Right hindlimb (tissue), 1 donor: ENCODE data around the gene JMJD8.

Source experiments
- DNase-seq: peaks from one replicate; pipeline ENCODE4 v3.0.0-alpha.2; 2018

The JMJD8 gene, protein sequence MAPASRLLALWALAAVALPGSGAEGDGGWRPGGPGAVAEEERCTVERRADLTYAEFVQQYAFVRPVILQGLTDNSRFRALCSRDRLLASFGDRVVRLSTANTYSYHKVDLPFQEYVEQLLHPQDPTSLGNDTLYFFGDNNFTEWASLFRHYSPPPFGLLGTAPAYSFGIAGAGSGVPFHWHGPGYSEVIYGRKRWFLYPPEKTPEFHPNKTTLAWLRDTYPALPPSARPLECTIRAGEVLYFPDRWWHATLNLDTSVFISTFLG

DNA sequence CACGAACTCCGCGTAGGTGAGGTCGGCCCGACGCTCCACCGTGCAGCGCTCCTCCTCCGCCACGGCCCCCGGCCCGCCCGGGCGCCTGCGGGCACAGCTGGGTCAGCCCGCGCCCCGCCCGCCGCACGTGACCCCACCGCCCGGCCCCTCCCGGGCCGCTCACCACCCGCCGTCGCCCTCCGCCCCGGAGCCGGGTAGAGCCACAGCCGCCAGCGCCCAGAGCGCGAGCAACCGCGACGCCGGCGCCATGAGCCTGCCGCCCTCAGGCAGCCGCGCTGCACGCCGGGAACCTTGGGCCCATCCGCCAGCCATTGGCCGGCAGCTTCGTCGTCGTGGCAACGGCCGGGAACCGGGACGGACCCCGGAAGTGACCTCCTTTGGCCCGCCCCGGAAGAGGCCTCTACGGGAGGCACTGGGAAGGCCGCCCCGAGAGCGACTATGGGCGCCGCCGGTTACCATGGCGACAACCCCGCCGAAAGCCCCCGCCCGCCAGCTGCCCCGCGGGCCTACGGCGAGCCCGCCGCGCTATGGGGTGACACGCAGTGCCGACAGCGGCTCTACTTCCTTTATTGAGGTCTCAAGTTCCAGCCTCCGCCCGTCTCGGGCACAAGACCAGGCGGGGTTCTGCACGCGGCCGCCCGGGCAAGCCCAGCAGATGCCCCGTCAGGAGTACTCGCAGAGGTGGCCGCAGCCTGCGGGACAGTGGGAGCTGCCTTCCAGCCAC lies at the start of gene JMJD8:
Gene JMJD8, minus strand, starts transcription at position 264 of the 724 bp plus-strand sequence. Its CDS starts 15 bp downstream, at position 249.
- DNase-seq: peak; percentile 98

DNA sequence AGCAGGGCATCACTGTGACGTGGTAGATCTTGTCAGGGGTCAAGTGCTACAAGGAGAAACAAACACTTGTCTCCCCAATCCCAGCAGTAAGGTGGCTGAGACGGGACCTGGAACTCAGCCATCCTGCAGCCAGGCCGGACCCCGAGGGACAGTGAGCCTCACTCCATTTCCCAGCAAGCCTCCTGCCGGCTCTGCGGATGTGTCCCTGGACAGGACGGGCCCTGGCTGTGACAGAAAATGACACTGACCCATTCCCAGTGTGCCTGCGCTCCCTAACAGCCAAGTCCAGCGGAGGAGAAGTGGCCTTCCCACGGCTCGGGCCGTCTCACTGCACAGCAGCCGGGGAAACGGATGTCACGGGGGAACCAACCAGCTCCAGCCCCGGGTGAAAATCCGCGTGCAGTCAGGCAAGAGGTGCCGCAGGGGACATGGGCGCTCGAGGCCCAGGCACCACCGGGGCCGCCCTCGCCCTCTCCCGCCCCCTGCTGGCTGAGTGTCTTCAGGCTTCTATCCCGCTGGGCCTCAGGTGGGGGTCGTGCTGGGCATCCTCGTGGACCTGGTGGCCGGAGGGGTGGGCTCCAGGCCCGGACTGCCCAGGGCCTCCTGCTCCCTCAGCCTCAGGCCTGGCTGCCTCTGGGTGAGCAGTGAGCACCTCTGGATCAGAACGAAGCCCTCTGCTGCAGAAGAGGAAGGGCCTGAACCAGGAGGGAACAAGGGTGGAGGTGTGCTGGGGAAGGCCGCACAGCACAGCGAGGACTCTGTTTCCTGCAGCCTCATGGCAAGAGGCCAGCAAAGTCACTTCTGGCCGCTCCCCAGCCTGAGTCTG lies 49.5 kb upstream of the JMJD8 start:
- DNase-seq: no peak

DNA sequence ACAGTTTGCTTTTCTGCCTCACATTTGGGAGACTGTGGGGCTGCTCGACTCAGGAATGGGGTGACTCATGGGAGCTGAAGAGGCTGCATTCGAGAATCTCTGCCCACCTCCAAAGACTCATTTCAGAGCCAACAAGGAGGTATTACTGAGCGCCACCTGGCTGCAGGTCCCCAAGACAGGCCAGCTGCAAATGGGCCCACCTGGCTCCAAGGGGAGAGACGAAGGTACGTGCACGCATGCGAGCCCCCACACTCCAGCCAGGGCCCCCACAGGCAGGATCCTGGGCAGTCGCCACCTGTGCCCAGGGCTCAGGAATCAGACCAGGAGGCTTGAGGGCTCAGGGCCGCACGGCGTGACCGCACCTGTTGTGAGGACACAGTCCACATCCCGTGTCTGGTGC lies 48.8 kb upstream of the JMJD8 start:
- no peak for DNase-seq

DNA sequence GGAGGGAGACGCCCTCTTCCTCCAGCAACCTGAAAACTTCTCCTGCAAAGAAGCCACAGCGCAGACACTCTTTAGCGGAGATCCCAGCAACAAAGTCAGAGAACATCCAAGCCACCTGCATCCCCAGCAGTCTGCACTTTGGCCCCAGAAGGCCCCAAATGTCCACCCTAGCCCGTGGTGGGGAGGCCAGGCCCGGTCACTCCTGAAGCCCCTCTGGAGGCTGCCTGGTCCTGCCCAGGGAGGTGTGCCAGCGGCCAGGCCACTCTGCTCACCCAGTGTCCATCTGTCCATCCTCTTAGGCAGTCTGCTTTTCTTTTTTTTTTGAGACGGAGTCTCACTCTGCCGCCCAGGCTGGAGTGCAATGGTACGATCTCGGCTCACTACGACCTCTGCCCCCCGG lies 48.2 kb upstream of the JMJD8 start:
- DNase-seq: no peak

DNA sequence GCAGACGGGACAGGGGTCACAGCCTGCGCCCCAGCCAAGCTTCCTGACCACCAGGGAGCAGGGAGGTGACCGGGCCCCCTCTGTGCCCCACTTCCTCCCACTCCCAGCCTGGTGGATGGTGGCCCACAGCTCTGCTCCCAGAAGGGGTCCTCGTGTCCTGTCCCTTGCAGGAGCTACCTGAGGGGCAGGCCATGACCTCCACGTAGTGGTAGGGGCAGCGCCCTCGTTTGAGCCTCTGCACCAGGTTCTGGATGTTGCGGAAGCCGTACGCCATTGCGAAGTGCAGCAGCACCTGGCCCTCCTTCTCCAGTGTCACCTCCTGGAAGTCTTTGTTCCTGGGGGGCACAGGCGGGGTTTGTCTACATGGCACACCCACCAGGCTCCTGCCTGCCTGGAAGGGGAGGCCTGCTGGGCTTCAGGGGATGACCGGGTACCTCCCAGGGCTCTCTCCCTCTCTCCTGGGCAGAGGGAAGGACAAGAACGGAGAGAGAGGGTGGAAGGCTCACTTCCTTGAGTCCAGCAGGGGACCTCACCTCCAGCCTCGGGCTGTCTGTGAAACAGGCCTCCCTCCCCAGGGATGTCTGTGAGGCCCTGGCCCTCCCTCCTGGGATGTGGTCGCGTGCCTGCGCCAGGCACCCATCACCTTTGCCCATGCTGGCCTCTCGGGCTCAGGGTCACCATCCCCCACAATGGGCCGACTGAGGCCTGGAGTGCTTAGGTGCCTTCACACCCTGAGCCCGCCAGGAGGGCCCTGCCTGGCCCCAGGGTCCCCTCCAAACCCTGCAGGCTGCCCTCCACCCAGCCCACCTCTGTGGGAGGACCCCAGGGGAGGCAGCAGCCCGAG lies 46.8 kb upstream of the JMJD8 start:
- no peak for DNase-seq

DNA sequence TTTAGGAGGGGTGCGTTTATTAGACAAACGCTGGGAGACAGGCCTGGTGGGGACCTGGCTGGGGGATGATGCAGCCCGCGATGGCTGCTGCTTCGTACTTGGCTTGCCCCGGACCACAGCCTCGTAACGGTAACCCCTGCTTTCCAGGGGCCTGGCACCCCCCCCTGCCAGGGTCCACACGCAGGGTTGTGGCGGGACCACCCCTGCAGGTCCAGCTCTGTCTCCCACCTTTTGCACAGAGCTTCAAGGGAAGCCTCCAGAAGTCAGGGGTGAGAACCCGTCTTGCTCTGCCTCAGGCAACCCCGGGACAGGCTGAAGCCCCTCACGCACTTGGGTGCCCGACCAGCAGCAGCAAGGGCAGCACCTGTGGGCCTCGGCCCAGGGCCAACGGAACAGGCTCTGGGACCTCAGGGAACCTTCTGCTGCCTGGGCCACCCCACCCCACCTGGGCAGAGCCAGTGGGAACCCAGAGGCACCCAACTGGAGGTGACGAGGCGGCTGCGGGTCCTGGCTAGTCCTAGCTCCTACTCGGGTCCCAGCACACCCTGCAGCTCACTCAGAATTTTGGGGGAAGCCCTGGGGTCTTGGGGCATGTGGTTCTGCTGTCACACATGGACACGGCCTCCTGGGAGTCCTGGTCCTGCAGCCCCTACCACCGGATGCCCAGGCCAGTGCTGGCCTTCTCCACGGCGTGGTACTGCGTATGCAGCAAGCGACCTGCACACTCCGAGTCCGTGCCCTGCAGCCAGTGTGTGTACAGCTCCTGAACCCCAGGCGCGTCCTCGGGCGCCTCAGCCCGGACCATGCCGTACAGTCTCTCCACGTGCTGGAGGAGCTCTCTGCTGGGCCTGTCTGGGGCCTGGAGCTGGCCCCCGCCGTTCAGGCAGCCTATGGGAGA lies 45.9 kb upstream of the JMJD8 start:
- no peak for DNase-seq

DNA sequence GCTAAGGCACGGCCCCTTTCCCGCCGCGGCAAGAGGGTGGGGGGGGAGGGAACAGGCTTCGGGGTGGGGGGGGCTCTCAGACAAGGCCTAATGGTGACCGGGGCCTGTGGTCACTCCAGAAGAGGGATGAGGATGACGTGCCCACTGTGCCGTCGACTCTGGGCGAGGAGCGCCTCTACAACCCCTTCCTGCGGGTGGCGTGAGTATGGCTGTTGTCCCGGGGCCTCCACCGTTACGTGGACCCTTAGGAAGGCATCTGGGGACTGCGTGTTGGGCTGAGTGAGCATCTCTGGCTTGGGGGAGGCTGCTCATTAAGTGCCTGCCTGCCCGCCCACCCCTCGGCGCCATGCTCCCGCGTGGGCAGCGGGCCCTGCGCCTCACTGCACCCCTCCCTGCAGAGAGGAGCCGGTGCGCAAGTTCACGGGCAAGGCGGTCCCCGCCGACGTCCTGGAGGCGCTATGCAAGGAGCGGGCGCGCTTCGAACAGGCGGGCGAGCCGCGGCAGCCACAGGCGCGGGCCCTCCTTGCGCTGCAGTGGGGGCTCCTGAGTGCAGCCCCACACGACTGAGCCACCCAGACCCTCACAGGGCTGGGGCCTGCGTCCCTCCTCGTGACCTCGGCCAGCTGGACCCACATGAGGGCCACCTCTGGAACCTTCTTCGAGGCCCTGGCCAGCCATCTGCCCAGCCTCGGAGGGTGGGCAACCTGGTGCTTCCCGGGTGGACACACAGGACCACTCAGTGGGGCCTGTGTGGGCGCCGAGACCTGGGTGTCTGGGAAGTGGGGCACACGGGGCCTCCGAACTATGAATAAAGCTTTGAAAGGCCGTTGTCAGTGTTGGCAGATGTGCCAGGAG lies 45.0 kb upstream of the JMJD8 start:
- DNase-seq: no peak

DNA sequence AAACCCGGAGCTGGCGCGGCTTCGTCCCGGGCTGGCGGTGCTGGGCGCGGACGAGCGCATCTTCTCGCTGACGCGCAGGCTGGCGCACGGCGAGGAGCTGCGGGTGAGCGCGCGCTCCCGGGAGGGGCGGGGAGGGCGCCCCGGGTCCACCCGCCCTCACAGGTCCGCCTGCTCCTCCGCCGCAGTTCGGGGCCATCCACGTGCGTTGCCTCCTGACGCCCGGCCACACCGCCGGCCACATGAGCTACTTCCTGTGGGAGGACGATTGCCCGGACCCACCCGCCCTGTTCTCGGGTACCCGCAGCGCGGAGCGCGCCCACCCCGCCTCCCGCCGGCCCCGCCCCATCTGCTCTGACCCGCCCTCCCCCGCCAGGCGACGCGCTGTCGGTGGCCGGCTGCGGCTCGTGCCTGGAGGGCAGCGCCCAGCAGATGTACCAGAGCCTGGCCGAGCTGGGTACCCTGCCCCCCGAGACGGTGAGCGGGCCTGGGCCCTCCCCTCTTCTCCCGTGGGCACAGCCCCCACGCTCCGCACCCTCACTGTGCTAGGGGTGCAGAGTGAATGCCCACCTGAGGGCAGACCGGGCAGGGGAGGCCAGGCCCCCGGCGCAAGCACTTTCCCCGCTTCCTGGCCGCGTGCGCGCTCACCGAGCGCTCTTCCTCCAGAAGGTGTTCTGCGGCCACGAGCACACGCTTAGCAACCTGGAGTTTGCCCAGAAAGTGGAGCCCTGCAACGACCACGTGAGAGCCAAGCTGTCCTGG lies 44.2 kb upstream of the JMJD8 start:
- DNase-seq: peak; percentile 72

DNA sequence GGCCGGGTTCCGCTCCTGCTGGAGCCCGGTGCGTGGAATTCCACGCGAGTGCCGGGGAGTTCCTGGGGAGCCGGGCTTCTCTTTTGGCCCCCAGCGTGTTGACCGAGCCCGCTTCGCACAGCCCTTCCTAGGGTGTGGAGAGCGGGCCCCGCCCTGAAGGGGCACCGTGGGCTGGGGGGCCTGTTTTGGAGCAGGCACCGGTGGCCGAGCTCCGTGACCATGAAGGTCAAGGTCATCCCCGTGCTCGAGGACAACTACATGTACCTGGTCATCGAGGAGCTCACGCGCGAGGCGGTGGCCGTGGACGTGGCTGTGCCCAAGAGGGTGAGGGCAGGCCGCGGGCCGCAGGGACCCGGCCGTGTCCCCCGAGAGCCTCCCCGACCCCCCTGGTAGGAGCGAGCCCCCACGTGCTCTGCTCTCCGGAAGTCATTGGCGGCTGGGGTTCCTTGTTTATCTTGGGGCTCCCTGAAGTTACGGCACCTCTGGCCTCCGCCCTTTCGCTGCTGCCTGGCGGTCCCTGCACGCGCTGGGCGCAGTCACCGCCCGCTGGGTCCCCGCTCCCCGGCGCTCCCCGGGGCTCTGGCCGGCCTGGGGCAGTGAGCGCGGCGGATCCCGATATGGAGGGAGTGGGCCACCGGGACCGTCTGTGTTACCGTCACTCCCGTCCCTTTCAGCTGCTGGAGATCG lies 43.3 kb upstream of the JMJD8 start:
- no peak for DNase-seq

DNA sequence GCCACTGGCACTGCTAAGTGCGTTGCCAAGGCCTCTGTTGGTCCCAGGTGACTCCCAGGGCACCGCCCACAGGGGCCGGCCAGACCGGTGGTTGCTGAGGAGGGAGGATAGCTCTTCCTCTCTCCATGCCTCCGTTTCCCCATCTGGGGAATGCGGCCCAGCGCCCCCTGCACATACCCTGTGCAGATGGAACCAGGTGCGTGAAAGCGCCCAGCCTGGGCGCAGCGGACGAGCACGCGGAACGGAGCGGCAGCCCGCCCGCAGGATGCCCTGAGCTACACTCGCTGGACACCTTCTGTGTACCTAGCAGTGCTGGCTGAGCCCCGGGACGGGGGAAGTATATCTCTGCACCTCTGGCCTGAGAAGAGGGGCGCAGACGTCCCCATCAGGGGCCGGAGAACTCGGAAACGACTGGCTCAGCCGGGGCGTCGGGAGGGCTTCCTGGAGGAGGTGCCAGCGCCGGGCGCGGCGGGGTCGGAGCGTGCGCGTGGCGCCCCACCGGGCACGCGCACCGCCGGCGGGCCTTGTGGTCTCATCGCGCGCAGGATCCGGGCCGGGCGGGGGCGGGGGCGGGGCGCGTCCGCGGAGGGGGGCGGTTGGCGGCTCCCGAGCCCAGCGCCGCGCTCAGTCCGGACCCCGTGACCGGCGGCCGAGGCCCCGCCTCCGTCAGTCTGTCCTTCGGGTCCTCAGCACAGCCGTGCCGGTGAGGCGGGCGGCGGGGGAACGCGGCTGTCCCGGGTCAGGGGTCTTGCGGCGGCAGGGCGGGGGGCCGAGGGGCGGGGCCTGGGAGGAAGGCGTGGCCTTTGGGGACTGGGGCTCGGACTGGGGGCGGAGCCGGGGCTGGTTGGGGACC lies 42.5 kb upstream of the JMJD8 start, which contains the start of the genes CCDC78 and HAGHL:
Gene CCDC78, minus strand, starts transcription at position 6 of the 853 bp plus-strand sequence. CDS start 76 bp downstream, outside the sequence.
Gene HAGHL, plus strand, starts transcription at position 669 of the 853 bp plus-strand sequence. CDS start 404 bp downstream, outside the sequence.
- peak; percentile 63 for DNase-seq

DNA sequence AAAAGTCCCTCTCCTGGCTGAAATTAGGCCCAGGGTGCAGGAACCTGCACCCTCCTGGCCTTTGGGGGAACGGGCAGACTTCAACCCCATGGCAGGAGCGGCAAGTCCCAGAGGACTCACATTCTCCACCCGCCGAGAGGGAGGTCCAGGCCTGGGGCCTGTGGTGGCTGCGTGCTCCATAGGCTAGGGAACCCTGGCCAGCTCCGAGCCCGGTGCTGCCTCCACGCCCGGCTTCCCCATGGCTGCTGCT lies 42.0 kb upstream of the JMJD8 start:
- DNase-seq: no peak

DNA sequence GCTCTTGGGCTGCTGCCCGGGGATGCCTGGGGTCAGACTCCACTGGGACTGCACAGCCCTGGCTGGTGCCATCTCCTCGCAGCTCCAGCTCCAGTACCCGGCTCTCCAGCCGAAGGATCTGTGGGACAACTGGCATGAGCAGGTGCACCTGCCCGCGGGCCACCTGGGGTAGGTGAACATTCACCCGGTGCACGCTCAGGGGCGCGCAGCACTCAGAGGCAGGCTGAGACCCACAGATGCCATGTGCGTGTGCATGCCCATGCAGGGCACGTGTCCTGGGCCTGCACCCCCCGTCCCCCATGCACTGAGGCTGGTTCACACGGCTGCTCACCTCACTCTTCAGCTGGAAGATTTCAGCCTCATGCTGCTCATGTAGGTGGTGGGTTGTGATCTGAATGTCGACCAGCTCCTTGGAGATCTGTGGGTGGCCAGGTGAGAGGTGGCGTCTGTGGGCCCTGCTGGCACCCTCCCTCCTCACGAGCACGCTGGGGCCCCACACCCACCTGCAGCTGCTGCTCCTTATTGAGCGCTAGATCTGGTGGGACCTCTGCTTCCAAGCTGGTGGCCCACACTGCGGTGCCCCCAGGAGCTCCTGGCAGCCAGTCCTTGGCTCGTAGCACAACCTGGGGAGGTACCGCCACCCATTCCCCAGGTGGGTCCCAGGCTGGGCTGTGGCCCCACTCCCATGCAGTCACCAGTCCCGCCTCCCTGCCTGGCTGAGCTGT lies 41.5 kb upstream of the JMJD8 start:
- DNase-seq: no peak

DNA sequence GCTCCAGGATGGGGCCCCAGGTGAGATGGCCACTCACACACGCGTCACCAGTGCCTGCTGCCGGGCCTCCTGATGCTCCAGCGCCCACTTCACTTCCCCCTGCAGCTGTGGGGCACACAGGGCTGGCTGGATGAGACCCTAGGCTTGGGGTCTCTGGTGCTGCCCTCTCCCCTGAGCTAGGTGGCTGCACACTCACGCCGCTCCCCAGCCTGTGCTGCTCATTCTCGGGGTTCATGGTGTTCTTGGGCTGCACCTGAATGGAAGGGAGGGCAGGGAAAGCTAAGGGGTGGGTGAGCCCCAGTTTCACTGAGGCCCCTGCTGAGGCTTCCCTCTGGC lies 40.9 kb upstream of the JMJD8 start:
- no peak for DNase-seq

DNA sequence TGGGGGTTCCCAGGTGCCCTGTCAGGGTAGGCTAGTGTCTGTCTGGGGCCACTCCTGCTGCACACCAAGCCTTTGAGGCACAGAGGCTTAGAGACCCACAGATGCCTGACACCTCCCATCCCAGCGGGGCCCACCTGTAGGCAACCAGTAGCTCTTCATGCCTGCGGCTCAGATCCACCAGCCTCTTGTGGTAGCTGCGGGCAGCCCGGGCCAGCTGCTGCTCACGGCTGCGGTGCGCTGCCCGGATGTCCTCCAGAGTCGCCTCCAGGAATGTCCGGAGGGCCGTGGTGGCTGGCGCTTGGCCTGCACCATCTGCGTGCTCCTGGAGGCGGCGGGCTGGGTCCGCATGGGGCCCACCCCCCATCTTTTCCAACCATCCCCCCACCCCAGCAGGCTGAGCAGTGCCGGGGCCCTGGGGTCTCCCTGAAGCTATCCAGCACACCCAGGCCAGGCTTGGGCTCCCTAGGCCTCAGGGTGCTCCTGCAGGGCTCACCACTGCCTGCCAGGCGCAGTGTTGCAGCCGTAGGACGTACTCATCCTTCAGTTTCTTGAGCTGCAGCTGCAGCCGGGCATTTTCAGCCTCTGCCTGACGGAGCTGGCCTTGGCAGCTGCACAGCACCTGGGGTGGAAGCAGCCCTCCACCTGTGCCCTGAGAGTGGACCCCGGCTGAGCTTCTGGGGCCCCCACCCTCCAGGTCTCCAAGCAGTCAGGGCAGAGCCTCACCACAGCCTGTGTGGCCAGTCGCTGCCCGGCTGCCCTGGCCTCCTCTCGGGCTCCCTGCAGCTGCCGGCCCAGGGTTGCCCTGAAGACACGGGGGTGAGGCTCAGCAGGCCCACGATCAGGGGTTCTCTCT lies 40.3 kb upstream of the JMJD8 start:
- DNase-seq: no peak

DNA sequence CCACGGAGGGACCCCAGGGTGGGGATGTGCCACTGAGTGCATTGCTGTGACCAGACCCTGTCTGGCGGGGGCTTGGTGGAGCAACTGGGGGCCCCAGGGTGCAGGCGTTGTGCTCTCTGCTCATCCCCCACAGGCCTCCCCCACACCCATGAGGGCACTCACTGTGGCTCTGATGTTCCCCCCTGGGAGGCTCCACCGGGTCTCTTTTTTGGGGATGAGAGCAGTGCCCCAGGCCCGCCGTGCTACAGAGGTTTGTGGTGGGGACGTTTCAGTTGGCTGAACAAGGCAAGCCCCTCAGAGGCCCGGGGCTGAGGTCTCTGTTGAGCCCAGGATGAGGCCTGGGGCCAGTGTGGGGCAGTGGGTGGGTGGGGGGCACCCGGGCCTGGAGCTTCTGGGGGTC lies 39.6 kb upstream of the JMJD8 start:
- no peak for DNase-seq

DNA sequence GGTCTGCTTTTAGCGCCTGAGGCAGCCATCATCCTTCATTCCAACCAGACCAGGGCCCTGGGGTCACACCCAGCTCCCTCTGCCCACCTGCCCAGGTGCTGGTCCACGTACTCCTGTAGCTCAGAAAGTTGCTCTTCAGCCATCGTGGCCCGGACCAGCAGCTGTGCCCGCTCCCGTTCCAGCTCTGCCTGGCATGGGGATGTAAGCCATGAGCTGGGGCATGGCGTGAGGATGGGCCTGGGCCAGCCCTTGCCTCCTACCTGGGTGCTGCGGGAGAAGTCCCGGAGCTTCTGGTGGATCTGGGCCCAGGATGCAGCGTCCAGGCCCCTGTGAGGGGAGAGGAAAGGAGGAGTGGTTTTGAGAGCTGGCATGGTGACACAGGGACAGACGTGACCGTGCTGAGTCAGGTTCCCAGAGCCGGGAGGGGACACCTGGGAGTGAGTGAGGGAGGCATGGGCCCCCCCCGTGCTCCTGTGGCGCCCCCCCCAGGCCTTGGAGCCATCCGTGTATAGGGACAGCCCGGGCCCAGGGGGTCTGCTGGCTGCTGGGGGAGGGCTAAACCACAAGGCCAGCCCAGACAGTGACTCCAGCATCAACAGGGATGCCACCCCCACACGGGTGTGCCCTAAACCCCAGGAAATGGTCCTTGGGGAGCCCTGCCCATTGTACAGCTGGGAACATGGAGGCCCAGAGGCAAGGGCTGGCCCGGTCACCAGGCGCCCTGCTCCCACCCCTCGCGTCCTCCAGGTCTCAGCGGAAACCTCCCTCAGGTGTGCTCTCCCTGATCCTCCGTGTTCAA lies 38.9 kb upstream of the JMJD8 start:
- no peak for DNase-seq
